ENCODE data around the gene UBR4.

- TF ChIP-seq POU6F1 (CRISPR knock-in tag; IDR thresholded peaks at IDR 0.05; ENCODE audit: borderline replicate concordance, low read depth), result no peak
- no peak for TF ChIP-seq TSHZ2 (CRISPR knock-in tag; IDR thresholded peaks at IDR 0.05)
- no peak for TF ChIP-seq GLIS3 (CRISPR knock-in tag; IDR thresholded peaks at IDR 0.05)
- no peak for TF ChIP-seq PATZ1 (CRISPR knock-in tag; IDR thresholded peaks at IDR 0.05; ENCODE audit: borderline replicate concordance)
- TF ChIP-seq CSDC2 (CRISPR knock-in tag; IDR thresholded peaks at IDR 0.05), result no peak
- no peak for TF ChIP-seq ZNF565 (CRISPR knock-in tag; conservative IDR thresholded peaks at IDR 0.05; ENCODE audit: low read depth)
- TF ChIP-seq PPARA (CRISPR knock-in tag; IDR thresholded peaks at IDR 0.05; ENCODE audit: borderline replicate concordance), result no peak
- TF ChIP-seq RARB (CRISPR knock-in tag; IDR thresholded peaks at IDR 0.05), result no peak
- TF ChIP-seq ZNF8 (CRISPR knock-in tag; IDR thresholded peaks at IDR 0.05), result no peak
- no peak for TF ChIP-seq CSRNP3 (CRISPR knock-in tag; IDR thresholded peaks at IDR 0.05)
- no peak for TF ChIP-seq ZC3H10 (CRISPR knock-in tag; IDR thresholded peaks at IDR 0.05)
Measured at GRCh38 chr1:19043579-19044443, 166.3 kb downstream of the UBR4 start.
